Activated CD4-positive, alpha-beta T cell treated with anti-CD3 and anti-CD28 coated beads, Interleukin-2, amount 50 U/mL, for 24 hours (primary cell): ENCODE data around the gene HOMEZ.
"Not testable (repeated sequence)": the region's sequence is repeated elsewhere in the genome, so short reads cannot be mapped to it uniquely, and the experiment has no call there.

Experiments used
- DNase-seq, 2 donors: peaks; one replicate each; pipeline ENCODE4 v3.0.0-alpha.2; 2020; ENCODE audit warnings: low read depth in 1 of 2, low spot score in 1 of 2

The HOMEZ gene

GRCh38 chr14:23232241-23232808 is 53.6 kb downstream of the HOMEZ start:
- DNase-seq: not testable (repeated sequence)

- no peak for DNase-seq
Measured at GRCh38 chr14:23228812-23229211, 57.1 kb downstream of the HOMEZ start.

GRCh38 chr14:23227566-23227965 is 58.4 kb downstream of the HOMEZ start:
- no peak for DNase-seq

GRCh38 chr14:23224958-23225357 is 61.0 kb downstream of the HOMEZ start:
- not testable (repeated sequence) for DNase-seq
